GM12892 (cell line): Measurements from ENCODE around the gene SUGT1.

Source experiments
- POLR2A ChIP-seq: IDR thresholded peaks from 2 replicates; pipeline ENCODE4 v1.6.1; 2011; ENCODE audit warnings: low read depth, low read length, control low read depth
- POLR2AphosphoS5 ChIP-seq: IDR thresholded peaks from 2 replicates; pipeline ENCODE4 v1.6.1; 2011; ENCODE audit warnings: low read depth, low read length, control low read depth
- TAF1 ChIP-seq: IDR thresholded peaks from 2 replicates; pipeline ENCODE4 v1.6.1; 2011; ENCODE audit warnings: low read depth, mild to moderate bottlenecking, control low read depth, low read length, borderline replicate concordance

GRCh38 chr13:52737451-52737850 is 84.8 kb downstream of the SUGT1 start:
- TF ChIP-seq POLR2A (no peak), TAF1 (no peak), POLR2AphosphoS5 (no peak)
